Endometrial microvascular endothelial cells (primary cell): Measurements from ENCODE around the gene ZBTB8OS. TPM values are rescaled to one million over a fixed set of nuclear protein-coding genes. Genes with fewer than 3 reads are reported as not detected.

Experiments used
- in situ Hi-C: cut with HindIII; loops from 2 replicates; pipeline ENCODE4 v1.10.0; 2017; ENCODE audit warnings: low sequenced_read_pairs, low pct_unique_long_range_greater_than_20kb; ENCODE audit errors: inconsistent ontology term
- total RNA-seq: library from RNA; depleted of rRNA; stranded (reverse); fragments of >200 nt; gene quantifications from one replicate; pipeline ENCODE4 v1.2.3, GENCODE V29; 2015; ENCODE audit errors: inconsistent ontology term

Gene ZBTB8OS
- total RNA-seq, 1 donor from 2014 or later: 26.5 TPM

DNA sequence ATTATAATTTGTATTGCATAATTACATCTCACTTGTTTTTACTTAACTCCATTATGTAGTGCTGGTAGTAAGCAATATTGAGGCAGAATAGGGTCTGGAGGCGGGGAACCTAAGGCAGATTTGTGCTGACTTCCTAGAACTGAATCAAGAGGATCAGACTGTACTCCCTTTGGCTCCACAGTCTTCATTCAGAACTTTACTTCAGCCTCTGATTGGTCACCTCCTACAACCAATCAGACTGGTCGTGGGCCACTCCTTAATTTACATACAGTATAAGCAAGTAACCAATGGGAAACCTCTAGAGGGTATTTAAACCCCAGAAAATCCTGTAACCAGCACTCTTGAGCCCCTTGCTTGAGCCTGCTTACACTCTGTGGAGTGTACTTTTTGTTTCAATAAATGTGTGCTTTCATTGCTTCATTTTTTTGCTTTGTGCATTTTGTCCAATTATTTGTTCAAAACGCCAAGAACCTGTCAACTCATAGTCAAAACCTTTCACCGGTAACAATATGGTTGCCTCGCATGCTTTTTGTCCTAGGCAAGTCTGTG is 31.6 kb downstream of the ZBTB8OS start:
- in situ Hi-C loops: no loop called here

- in situ Hi-C loops: no loop called here
These were observed 36.9 kb downstream of the ZBTB8OS start for GRCh38 chr1:32613472-32613871.

DNA sequence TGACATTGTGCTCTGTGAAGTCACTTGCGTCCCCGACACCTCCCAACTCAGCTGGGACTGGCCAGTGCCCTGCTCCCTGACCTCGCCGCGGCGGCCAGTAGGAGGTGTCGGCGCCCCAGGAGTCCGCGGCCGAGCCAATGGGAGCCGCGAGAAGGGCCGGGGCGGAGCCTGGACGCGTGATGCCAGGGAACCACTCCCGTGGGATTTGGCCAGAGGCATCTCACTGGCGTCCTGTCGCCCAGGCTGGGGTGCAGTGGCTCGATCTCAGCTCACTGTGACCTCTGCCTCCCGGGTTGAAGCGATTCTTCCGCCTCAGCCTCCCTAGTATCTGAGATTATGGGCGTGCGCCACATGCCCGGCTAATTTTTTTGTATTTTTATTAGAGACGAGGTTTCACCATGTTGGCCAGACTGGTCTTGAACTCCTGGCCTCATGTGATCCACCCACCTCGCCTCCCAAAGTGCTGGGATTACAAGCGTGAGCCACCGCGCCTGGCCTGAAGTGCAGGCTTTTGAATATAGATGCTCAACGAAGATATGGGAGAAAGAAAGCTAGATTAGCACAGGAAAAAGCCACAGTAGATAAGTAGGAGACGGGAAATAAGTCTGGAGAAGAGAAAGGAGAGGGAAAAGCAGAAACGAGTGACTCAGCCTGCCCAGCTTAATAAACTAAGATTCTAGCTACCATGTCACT is 38.0 kb downstream of the ZBTB8OS start:
- in situ Hi-C loops: no loop called here

GRCh38 chr1:32611859-32612188 is 38.5 kb downstream of the ZBTB8OS start:
- in situ Hi-C loops: no loop called here

- in situ Hi-C loops: no loop called here
These were observed 41.2 kb downstream of the ZBTB8OS start for GRCh38 chr1:32609180-32609579.

GRCh38 chr1:32606565-32607371 is 43.6 kb downstream of the ZBTB8OS start:
- in situ Hi-C loops: no loop called here

GRCh38 chr1:32605711-32606424 is 44.5 kb downstream of the ZBTB8OS start:
- in situ Hi-C loops: no loop called here

GRCh38 chr1:32600034-32600433 is 50.3 kb downstream of the ZBTB8OS start:
- in situ Hi-C loops: no loop called here

DNA sequence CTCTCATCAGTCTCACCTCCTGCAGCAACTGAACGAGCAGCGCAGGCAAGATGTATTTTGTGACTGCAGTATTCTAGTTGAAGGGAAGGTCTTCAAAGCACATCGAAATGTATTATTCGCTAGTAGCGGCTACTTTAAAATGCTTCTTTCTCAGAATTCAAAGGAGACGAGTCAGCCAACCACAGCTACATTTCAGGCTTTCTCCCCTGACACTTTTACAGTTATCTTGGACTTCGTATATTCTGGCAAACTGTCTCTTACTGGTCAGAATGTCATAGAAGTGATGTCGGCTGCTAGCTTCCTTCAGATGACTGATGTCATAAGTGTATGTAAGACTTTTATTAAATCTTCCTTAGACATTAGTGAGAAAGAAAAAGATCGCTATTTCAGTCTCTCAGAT is 57.4 kb downstream of the ZBTB8OS start:
- in situ Hi-C loops: no loop called here

DNA sequence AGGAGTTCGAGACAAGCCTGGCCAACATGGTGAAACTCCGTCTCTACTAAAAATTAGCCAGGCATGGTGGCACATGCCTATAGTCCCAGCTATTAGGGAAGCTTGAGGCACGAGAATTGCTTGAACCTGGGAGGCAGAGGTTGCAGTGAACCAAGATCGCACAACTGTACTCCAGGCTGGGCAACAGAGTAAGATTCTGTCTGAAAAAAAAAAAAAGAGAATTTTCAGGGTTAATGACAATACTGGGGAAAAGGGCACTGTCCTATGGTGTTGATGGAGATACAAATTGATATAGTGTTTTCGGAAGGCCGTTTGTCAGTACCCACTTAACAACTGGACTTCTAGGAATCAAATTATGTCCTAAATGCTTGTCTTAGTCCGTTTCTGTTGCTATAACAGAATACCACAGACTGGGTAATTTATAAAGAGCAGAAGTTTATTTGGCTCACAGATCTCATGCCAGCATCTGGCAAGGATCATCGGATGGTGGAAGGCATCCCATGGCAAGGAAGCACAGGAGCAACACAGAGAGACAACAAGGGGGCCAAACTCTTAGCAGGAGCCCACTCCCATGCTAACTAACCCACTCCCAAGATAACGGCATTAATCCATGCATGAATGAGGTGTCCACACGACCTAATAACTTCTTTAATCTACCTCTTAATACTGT is 69.9 kb downstream of the ZBTB8OS start:
- in situ Hi-C loops: no loop called here

Other genes with a start within 250 kb of the ZBTB8OS start
- not detected for gene ZBTB8B, start 185.5 kb downstream of the ZBTB8OS start, total RNA-seq
- gene ZBTB8A, start 111.1 kb downstream of the ZBTB8OS start, total RNA-seq: 6.2 TPM
- 163 TPM for gene RBBP4, start 658 bp upstream of the ZBTB8OS start, total RNA-seq
- 8.9 TPM for gene SYNC, start 52.2 kb upstream of the ZBTB8OS start, total RNA-seq
- gene YARS1, start 166.8 kb upstream of the ZBTB8OS start, total RNA-seq: 132 TPM
- gene S100PBP, start 167.1 kb upstream of the ZBTB8OS start, total RNA-seq: 28.4 TPM
- gene FNDC5, start 220.4 kb upstream of the ZBTB8OS start, total RNA-seq: not detected
- not detected for gene HPCA, start 235.9 kb upstream of the ZBTB8OS start, total RNA-seq